Glomerular endothelial cell (primary cell): ENCODE data around the gene WDR93. TPM values are rescaled to one million over a fixed set of nuclear protein-coding genes. Genes with fewer than 3 reads are reported as not detected.
"Not testable (repeated sequence)": the region's sequence is repeated elsewhere in the genome, so short reads cannot be mapped to it uniquely, and the experiment has no call there.

ENCODE experiments used
- DNase-seq: peaks from one replicate; pipeline ENCODE4 v3.0.0-alpha.2; 2011; ENCODE audit warnings: low read depth, low spot score; ENCODE audit errors: extremely low read depth
- total RNA-seq: library from RNA; depleted of rRNA; stranded (reverse); fragments of >200 nt; gene quantifications from 2 replicates; pipeline ENCODE4 v1.2.3, GENCODE V29; 2015

Gene WDR93
- total RNA-seq, 1 donor from 2014 or later, result not detected

DNA sequence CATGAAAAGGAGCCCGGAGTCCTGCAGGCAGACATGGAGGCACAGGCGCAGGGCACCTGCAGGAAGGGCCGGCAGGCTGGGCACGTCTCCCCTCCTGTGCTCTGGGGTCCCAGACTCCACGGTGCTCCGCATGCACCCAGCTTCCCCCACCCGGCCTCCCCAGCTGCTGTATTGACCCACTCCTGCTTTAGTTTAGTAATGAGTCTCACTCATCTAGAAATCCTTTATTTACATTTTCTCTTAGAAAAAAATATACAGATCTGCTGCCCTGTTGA, 94.0 kb downstream of the WDR93 start:
- DNase-seq, result no peak

- no peak for DNase-seq
Observed at GRCh38 chr15:89785064-89785773, 94.6 kb downstream of the WDR93 start.

DNA sequence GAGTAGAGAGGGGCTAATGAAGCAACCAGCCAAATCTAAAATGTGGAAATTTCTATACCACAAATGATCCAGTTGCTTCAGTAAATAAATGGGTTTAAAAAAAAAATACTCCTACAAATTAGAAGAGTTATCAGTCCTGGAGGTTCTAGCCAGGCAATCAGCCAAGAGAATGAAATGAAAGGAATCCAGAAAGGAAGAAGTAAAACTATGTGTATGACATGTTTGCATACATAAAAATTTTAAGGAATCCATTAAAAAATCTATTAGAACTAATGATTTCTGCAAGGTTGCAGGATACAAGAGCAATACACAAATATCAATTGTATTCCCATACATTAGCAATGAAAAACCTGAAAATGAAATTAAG, 95.1 kb downstream of the WDR93 start:
- no peak for DNase-seq

- DNase-seq, result no peak
Observed at GRCh38 chr15:89787944-89788343, 97.3 kb downstream of the WDR93 start.

- not testable (repeated sequence) for DNase-seq
Observed at GRCh38 chr15:89788585-89788984, 98.0 kb downstream of the WDR93 start.

DNA sequence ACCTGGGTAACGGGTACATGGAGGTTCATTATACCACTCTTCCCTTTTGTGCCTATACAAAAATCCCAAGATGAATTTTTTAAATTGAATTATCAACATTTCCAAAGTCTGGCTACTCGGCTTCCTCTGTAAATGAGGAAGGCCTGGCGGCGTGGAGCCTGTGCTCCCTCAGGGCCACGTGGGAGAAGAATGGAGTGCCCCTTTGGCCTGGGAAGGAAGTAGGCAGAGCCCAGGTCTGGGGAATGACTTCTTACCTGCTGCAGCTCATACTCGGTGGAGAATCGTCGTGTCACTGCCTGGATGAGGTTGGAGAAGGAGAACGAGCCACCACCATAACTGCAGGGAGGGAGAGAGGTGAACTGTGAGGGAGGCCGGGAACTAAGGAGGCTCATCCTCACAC, 99.6 kb downstream of the WDR93 start:
- DNase-seq, result no peak

DNA sequence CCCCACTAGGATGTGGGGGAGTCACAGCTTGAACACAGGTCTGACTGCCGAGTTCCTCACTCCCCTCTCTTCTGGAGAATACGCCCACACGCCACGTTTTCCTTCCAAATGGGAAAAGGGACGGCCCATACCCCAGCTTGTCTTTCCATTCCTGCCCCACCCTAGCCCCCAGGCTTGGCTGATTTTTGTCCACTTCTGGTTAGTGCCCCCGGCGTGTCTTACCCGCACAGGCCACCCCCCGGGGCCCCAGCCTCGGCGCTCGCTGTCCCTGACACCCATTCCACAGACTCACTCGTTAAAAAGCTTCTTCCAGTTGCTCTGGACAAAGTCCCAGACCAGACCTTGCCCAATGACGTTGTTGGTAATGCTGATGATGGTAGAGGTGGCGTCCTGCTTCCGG, 100.0 kb downstream of the WDR93 start:
- DNase-seq, result no peak

GRCh38 chr15:89792106-89792805, 101.6 kb downstream of the WDR93 start:
- DNase-seq, result no peak

Other genes with a start within 250 kb of the WDR93 start
- not detected in 2 replicates for gene RHCG, start 194.2 kb upstream of the WDR93 start, total RNA-seq
- gene TICRR, start 115.3 kb upstream of the WDR93 start, total RNA-seq, result 1.4 and 5.0 TPM in 2 replicates
- 5.1 and 10.4 TPM in 2 replicates for gene KIF7, start 35.3 kb upstream of the WDR93 start, total RNA-seq
- gene PLIN1, start 11.4 kb upstream of the WDR93 start, total RNA-seq, result 0.35 TPM in 1 of 2 replicates, not detected in the other
- 2.7 and 5.4 TPM in 2 replicates for gene PEX11A, start 57 bp upstream of the WDR93 start, total RNA-seq
- gene MESP1, start 60.4 kb downstream of the WDR93 start, total RNA-seq, result 0.58 and 1.5 TPM in 2 replicates
- 0.15 TPM in 1 of 2 replicates, not detected in the other for gene MESP2, start 85.5 kb downstream of the WDR93 start, total RNA-seq
- 239 and 457 TPM in 2 replicates for gene ANPEP, start 124.0 kb downstream of the WDR93 start, total RNA-seq
- 31.4 and 33.1 TPM in 2 replicates for gene AP3S2, start 203.2 kb downstream of the WDR93 start, total RNA-seq
- gene ARPIN, start 222.1 kb downstream of the WDR93 start, total RNA-seq, result 13.4 and 14.8 TPM in 2 replicates